Measurements from ENCODE around the gene CNIH4. TPM values are rescaled to one million over a fixed set of nuclear protein-coding genes. Genes with fewer than 3 reads are reported as not detected.
"Not testable (repeated sequence)": the region's sequence is repeated elsewhere in the genome, so short reads cannot be mapped to it uniquely, and the experiment has no call there.

The CNIH4 gene
- total RNA-seq, 1 experiment from 2014 or later: 49.1 TPM

DNA sequence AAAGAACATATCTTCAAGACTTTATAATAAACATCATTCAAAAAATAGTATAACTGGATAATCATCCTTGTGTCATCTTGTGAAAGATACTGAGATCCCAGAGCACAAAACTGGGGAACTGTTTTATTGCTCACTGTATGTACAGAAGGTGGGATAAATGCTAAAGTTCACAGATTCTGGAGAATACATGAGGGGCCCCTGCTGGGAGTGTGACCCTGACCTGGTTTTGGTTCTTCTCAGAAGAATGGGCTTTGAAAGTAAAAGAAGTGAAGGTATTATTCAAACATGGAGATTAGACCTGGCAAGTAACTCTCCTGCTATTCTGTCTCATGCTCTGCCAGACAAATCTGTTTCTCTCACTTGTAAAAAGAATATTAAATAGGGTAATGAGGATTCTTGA is 63.4 kb downstream of the CNIH4 start:
- Histone ChIP-seq H3K9ac (ENCODE audit: low read length) (no peak overlapping the region), H3K4me1 (ENCODE audit: low read length) (no peaks in the 10 kb centered on the region), H3K4me3 (ENCODE audit: low read length) (no peak overlapping the region), H3K9me3 (ENCODE audit: low read length) (no peaks in the 10 kb centered on the region), H3K79me2 (ENCODE audit: low read length) (peaks cover 34% of the 10 kb centered on the region), H3K4me2 (ENCODE audit: low read depth, low read length, poor library complexity, severe bottlenecking) (no peak overlapping the region), H3K9me2 (replicated peaks; ENCODE audit: insufficient read depth, low read length) (no peaks in the 10 kb centered on the region), H3K36me3 (ENCODE audit: insufficient read depth, low read length) (peaks cover 64% of the 10 kb centered on the region), H4K20me1 (ENCODE audit: insufficient read depth, low read depth, low read length) (no peaks in the 10 kb centered on the region), H3K27me3 (ENCODE audit: low read length) (no peaks in the 10 kb centered on the region), H3K27ac (ENCODE audit: low read length) (no peak overlapping the region), H2AFZ (ENCODE audit: low read length) (no peak overlapping the region)
- no peak for DNase-seq

DNA sequence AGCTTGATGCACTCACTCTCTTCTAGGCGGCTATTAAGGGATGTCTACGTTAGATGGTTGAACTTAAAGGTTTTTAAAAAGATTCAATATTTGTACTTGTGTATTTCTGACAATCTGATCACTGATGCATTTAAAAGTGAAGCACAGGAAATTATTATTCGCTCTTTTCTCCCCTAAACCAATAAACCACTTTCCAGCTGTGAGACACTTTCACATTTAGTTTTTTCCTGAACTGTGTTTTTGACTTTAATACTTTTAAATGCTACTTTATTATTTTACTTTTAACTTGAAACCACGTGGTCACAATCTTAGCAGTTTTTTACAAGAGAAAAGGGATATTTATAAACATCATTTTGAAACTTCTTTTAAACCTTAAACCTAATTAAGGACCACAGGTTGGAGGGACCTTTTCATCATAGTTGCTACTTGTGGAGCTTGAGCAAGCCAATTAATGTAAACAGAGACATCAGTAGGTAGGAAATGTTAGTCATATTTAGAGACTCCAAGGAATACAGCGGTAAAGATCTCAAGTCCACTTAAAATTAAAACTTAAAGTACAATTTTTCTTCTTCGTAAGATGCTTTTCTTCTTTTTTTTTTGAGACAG is 68.7 kb downstream of the CNIH4 start:
- H4K20me1 ChIP-seq (ENCODE audit: insufficient read depth, low read depth, low read length): no peaks in the 10 kb centered on the region
- H3K4me1 ChIP-seq (ENCODE audit: low read length): peaks cover 8% of the 10 kb centered on the region
- no peaks in the 10 kb centered on the region for H3K9me2 ChIP-seq (replicated peaks; ENCODE audit: insufficient read depth, low read length)
- no peak overlapping the region for H2AFZ ChIP-seq (ENCODE audit: low read length)
- DNase-seq: no peak
- peaks cover 61% of the 10 kb centered on the region for H3K79me2 ChIP-seq (ENCODE audit: low read length)
- H3K27me3 ChIP-seq (ENCODE audit: low read length): no peaks in the 10 kb centered on the region
- H3K4me2 ChIP-seq (ENCODE audit: low read depth, low read length, poor library complexity, severe bottlenecking): no peak overlapping the region
- no peak overlapping the region for H3K9ac ChIP-seq (ENCODE audit: low read length)
- no peak overlapping the region for H3K27ac ChIP-seq (ENCODE audit: low read length)
- H3K4me3 ChIP-seq (ENCODE audit: low read length): no peak overlapping the region
- peaks cover 54% of the 10 kb centered on the region for H3K36me3 ChIP-seq (ENCODE audit: insufficient read depth, low read length)
- no peaks in the 10 kb centered on the region for H3K9me3 ChIP-seq (ENCODE audit: low read length)

DNA sequence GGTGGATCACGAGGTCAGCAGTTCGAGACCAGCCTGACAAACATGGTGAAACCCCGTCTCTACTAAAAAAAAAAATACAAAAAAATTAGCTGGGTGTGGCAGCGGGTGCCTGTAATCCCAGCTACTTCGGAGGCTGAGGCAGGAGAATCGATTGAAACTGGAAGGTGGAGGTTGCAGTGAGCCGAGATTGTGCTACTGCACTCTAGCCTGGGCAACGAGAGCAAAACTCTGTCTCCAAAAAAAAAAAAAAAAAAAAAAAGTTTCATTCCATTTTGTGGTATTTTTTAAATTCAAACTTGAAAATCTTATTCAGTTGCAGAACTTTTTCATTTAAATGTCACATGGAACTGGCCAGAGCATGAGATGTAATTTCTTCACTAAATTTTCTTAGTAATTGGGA is 70.2 kb downstream of the CNIH4 start:
- H3K9ac ChIP-seq (ENCODE audit: low read length); DNase-seq; H3K27ac ChIP-seq (ENCODE audit: low read length); H4K20me1 ChIP-seq (ENCODE audit: insufficient read depth, low read depth, low read length); H2AFZ ChIP-seq (ENCODE audit: low read length); H3K27me3 ChIP-seq (ENCODE audit: low read length); H3K9me2 ChIP-seq (replicated peaks; ENCODE audit: insufficient read depth, low read length); H3K4me2 ChIP-seq (ENCODE audit: low read depth, low read length, poor library complexity, severe bottlenecking); H3K9me3 ChIP-seq (ENCODE audit: low read length); H3K4me3 ChIP-seq (ENCODE audit: low read length): not testable (repeated sequence)
- Histone ChIP-seq H3K79me2 (ENCODE audit: low read length) (peaks cover 75% of the 10 kb centered on the region), H3K36me3 (ENCODE audit: insufficient read depth, low read length) (peaks cover 61% of the 10 kb centered on the region), H3K4me1 (ENCODE audit: low read length) (peaks cover 23% of the 10 kb centered on the region)

DNA sequence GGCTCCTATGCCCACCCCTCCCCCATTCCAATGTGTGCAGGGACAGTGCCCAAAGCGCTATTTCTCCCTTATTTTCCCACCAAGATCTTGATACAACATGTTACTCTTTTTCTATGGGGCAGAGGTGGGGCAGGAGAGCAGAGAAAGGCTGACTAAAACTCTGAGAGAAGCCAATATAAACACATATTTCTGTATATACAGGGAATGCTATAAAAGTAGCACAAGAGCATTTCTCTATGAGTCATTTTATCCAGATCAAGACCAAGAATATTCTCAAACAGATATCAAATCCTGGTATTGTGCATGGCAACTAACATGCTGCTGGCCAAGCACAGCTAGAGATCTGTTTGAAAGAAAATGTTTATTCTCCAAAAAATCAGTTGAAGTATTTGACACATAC is 70.7 kb downstream of the CNIH4 start:
- no peaks in the 10 kb centered on the region for H3K27me3 ChIP-seq (ENCODE audit: low read length)
- H3K9ac ChIP-seq (ENCODE audit: low read length): no peak overlapping the region
- H3K4me1 ChIP-seq (ENCODE audit: low read length): peaks cover 28% of the 10 kb centered on the region
- no peak overlapping the region for H3K27ac ChIP-seq (ENCODE audit: low read length)
- no peak overlapping the region for H3K4me3 ChIP-seq (ENCODE audit: low read length)
- H3K9me3 ChIP-seq (ENCODE audit: low read length): no peaks in the 10 kb centered on the region
- H2AFZ ChIP-seq (ENCODE audit: low read length): no peak overlapping the region
- no peaks in the 10 kb centered on the region for H3K9me2 ChIP-seq (replicated peaks; ENCODE audit: insufficient read depth, low read length)
- H3K4me2 ChIP-seq (ENCODE audit: low read depth, low read length, poor library complexity, severe bottlenecking): no peak overlapping the region
- H4K20me1 ChIP-seq (ENCODE audit: insufficient read depth, low read depth, low read length): no peaks in the 10 kb centered on the region; the same call in 1 of the 2 replicates
- peaks cover 80% of the 10 kb centered on the region for H3K79me2 ChIP-seq (ENCODE audit: low read length)
- peaks cover 58% of the 10 kb centered on the region for H3K36me3 ChIP-seq (ENCODE audit: insufficient read depth, low read length)
- DNase-seq: no peak

DNA sequence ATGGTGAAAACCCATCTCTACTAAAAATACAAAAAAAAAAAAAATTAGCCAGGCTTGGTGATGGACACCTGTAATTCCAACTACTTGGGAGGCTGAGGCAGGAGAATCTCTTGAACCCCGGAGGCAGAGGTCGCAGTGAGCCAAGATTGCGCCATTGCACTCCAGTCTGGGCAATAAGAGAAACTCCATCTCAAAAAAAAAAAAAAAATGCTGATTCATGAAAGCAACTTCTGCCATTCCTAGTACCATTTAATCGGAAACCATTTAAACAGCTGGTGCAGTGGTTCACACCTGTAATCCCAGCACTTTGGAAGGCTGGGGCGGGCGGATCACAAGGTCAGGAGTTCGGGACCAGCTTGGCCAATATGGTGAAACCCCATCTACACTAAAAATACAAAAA is 72.0 kb downstream of the CNIH4 start:
- not testable (repeated sequence) for H3K27me3 ChIP-seq (ENCODE audit: low read length); H3K4me2 ChIP-seq (ENCODE audit: low read depth, low read length, poor library complexity, severe bottlenecking); H3K4me3 ChIP-seq (ENCODE audit: low read length); H2AFZ ChIP-seq (ENCODE audit: low read length); H3K9me2 ChIP-seq (replicated peaks; ENCODE audit: insufficient read depth, low read length); H3K27ac ChIP-seq (ENCODE audit: low read length); H4K20me1 ChIP-seq (ENCODE audit: insufficient read depth, low read depth, low read length); H3K9ac ChIP-seq (ENCODE audit: low read length); DNase-seq; H3K9me3 ChIP-seq (ENCODE audit: low read length)
- Histone ChIP-seq H3K36me3 (ENCODE audit: insufficient read depth, low read length) (peaks cover 44% of the 10 kb centered on the region; the same call in 1 of the 2 replicates), H3K79me2 (ENCODE audit: low read length) (peaks cover 88% of the 10 kb centered on the region), H3K4me1 (ENCODE audit: low read length) (peaks cover 35% of the 10 kb centered on the region)

Small RNA genes lying within 50 kb of the gene (small RNA-seq; reads per million reads assigned to genes)
- 0.16 reads per million for gene MIR4742

Other genes starting within 250 kb of the CNIH4 start
- gene FBXO28, start 242.8 kb upstream of the CNIH4 start, total RNA-seq (2014; rRNA removed; shearing (Covaris generic); ENCODE audit: low replicate concordance): 20.8 and 33.4 TPM in 2 replicates
- 12.9 and 36.1 TPM in 2 replicates for gene DEGS1, start 173.6 kb upstream of the CNIH4 start, total RNA-seq (2014; rRNA removed; shearing (Covaris generic); ENCODE audit: low replicate concordance)
- 27.1 and 32.0 TPM in 2 replicates for gene NVL, start 26.7 kb upstream of the CNIH4 start, total RNA-seq (2014; rRNA removed; shearing (Covaris generic); ENCODE audit: low replicate concordance)
- 66.3 and 95.2 TPM in 2 replicates for gene WDR26, start 77.9 kb downstream of the CNIH4 start, total RNA-seq (2014; rRNA removed; shearing (Covaris generic); ENCODE audit: low replicate concordance)

All from Karpas-422 (cell line).